GM23338 (cell line): ENCODE results near the gene MAN1B1. TPM values are rescaled to one million over a fixed set of nuclear protein-coding genes. Genes with fewer than 3 reads are reported as not detected.

ENCODE experiments used
- ATAC-seq: fragments of 200-7000 bp; cut with Tn5 transposase; 3 replicates; pipeline ENCODE4 v1.9.1; 2020
- DNase-seq: peaks from one replicate; pipeline ENCODE4 v3.0.0-alpha.2; 2015; ENCODE audit warnings: low spot score
- H2AFZ ChIP-seq: fragments of 200-600 bp; sonication (generic); 2 replicates; pipeline ENCODE4 v1.8.0; 2016; ENCODE audit warnings: antibody characterized with exemption, mild to moderate bottlenecking, moderate library complexity
- H3F3A ChIP-seq: fragments of 200-600 bp; sonication (generic); replicated peaks from 2 replicates; pipeline ENCODE4 v1.8.0; 2017; ENCODE audit warnings: antibody characterized with exemption, mixed run types, low read depth
- H3K27ac ChIP-seq: fragments of 200-600 bp; sonication (generic); 2 replicates; pipeline ENCODE4 v1.6.1; 2016; ENCODE audit warnings: low read depth
- H3K27me3 ChIP-seq: fragments of 200-600 bp; sonication (generic); 2 replicates; pipeline ENCODE4 v1.8.0; 2016; ENCODE audit warnings: mild to moderate bottlenecking, mixed run types, moderate library complexity; ENCODE audit not compliant: insufficient read depth
- H3K36me3 ChIP-seq: fragments of 200-600 bp; sonication (generic); 2 replicates; pipeline ENCODE4 v1.8.0; 2016; ENCODE audit warnings: mild to moderate bottlenecking; ENCODE audit not compliant: insufficient read depth
- H3K4me1 ChIP-seq: fragments of 200-600 bp; sonication (generic); 2 replicates; pipeline ENCODE4 v1.8.0; 2016; ENCODE audit warnings: mild to moderate bottlenecking, moderate library complexity; ENCODE audit not compliant: insufficient read depth
- H3K4me2 ChIP-seq: fragments of 200-600 bp; sonication (generic); 2 replicates; pipeline ENCODE4 v1.7.1; 2017; ENCODE audit warnings: mixed run types
- H3K4me3 ChIP-seq: fragments of 200-600 bp; sonication (generic); 2 replicates; pipeline ENCODE4 v1.6.1; 2016; ENCODE audit warnings: mixed run types
- H3K79me2 ChIP-seq: fragments of 200-600 bp; sonication (generic); replicated peaks from 2 replicates; pipeline ENCODE4 v1.8.0; 2017; ENCODE audit warnings: mild to moderate bottlenecking; ENCODE audit not compliant: insufficient read depth
- H3K9me2 ChIP-seq: fragments of 200-600 bp; sonication (generic); 2 replicates; pipeline ENCODE4 v1.8.0; 2017; ENCODE audit not compliant: insufficient read depth
- H4K20me1 ChIP-seq: fragments of 200-600 bp; sonication (generic); replicated peaks from 2 replicates; pipeline ENCODE4 v1.8.0; 2017; ENCODE audit warnings: mild to moderate bottlenecking; ENCODE audit not compliant: insufficient read depth
- H3K27ac Mint-ChIP-seq: 2 replicates; pipeline ENCODE4 v1.8.0; 2020; ENCODE audit warnings: inconsistent platforms, mild to moderate bottlenecking, moderate library complexity, mixed read lengths
- H3K27me3 Mint-ChIP-seq: 3 replicates; pipeline ENCODE4 v1.8.0; 2022; ENCODE audit warnings: low read depth, mild to moderate bottlenecking, moderate library complexity, mixed read lengths, inconsistent platforms; ENCODE audit not compliant: insufficient read depth, poor library complexity
- H3K36me3 Mint-ChIP-seq: 3 replicates; pipeline ENCODE4 v1.8.0; 2021; ENCODE audit warnings: low read depth, mild to moderate bottlenecking, inconsistent platforms, moderate library complexity, mixed read lengths
- H3K4me1 Mint-ChIP-seq: 3 replicates; pipeline ENCODE4 v1.8.0; 2020; ENCODE audit warnings: mild to moderate bottlenecking, inconsistent platforms, mixed read lengths
- H3K4me3 Mint-ChIP-seq: 3 replicates; pipeline ENCODE4 v1.8.0; 2021; ENCODE audit warnings: moderate library complexity, mild to moderate bottlenecking, inconsistent platforms, mixed read lengths
- H3K9me3 Mint-ChIP-seq: 3 replicates; pipeline ENCODE4 v1.8.0; 2020; ENCODE audit warnings: moderate library complexity, mild to moderate bottlenecking, inconsistent platforms, mixed read lengths
- CREB1 ChIP-seq: fragments of 250-450 bp; sonication (Bioruptor Pico); IDR thresholded peaks from 2 replicates; pipeline ENCODE4 v1.5.0; 2020; ENCODE audit warnings: low read depth, mild to moderate bottlenecking, moderate library complexity
- CTCF ChIP-seq, 2 experiments: fragments of 200-600 bp in 1 of 2; sonication (generic) in 1 of 2; conservative IDR thresholded peaks; 2 replicates each; pipeline versions ENCODE4 v1.5.1 to v1.6.1; 2016 to 2017; ENCODE audit warnings: antibody characterized with exemption in 2 of 2, low read depth in 2 of 2, mild to moderate bottlenecking in 2 of 2, moderate library complexity in 1 of 2
- ETS1 ChIP-seq: IDR thresholded peaks from 2 replicates; pipeline ENCODE4 v1.6.1; 2016; ENCODE audit warnings: antibody characterized with exemption
- EZH2 ChIP-seq: fragments of 200-600 bp; sonication (generic); IDR thresholded peaks from one replicate; pipeline ENCODE4 v1.8.0; 2017; ENCODE audit warnings: antibody characterized with exemption, mild to moderate bottlenecking, low read depth; ENCODE audit not compliant: unreplicated experiment
- EZH2phosphoT487 ChIP-seq: fragments of 200-600 bp; sonication (generic); IDR thresholded peaks from one replicate; pipeline ENCODE4 v1.8.1; 2018; ENCODE audit warnings: antibody characterized with exemption; ENCODE audit not compliant: unreplicated experiment
- NANOG ChIP-seq: IDR thresholded peaks from 2 replicates; pipeline ENCODE4 v1.6.1; 2016; ENCODE audit warnings: antibody characterized with exemption, borderline replicate concordance
- POLR2AphosphoS5 ChIP-seq: IDR thresholded peaks from 2 replicates; pipeline ENCODE4 v1.6.1; 2016; ENCODE audit warnings: antibody characterized with exemption, low read depth
- REST ChIP-seq: IDR thresholded peaks from one replicate; pipeline ENCODE4 v1.6.1; 2018; ENCODE audit warnings: antibody characterized with exemption; ENCODE audit not compliant: unreplicated experiment
- STAT1 ChIP-seq: IDR thresholded peaks from one replicate; pipeline ENCODE4 v1.6.1; 2016; ENCODE audit warnings: antibody characterized with exemption; ENCODE audit not compliant: unreplicated experiment
- ZNF462 ChIP-seq: fragments of 250-450 bp; sonication (Bioruptor Pico); IDR thresholded peaks from 2 replicates; pipeline ENCODE4 v1.5.0; 2020; ENCODE audit warnings: mild to moderate bottlenecking, moderate library complexity
- polyA plus RNA-seq: library from polyadenylated mRNA; unstranded; fragments of >200 nt; fragmentation: Nextera tagmentation; extraction: Ambion mirVana; gene quantifications from 2 replicates; pipeline ENCODE4 v1.2.1, GENCODE V29; 2016
- total RNA-seq: library from RNA; depleted of rRNA; stranded (reverse); fragments of >200 nt; shearing (Covaris generic); gene quantifications from 2 replicates; pipeline ENCODE4 v1.2.3, GENCODE V29; 2014

The MAN1B1 gene
- total and polyA plus RNA-seq, 2 experiments from 2014 or later = 15.7 to 39.9 TPM

GRCh38 chr9:137082925-137083290 is 3.9 kb upstream of the MAN1B1 start:
- no peak overlapping the region for H2AFZ ChIP-seq
- peaks cover 27% of the 10 kb centered on the region for H3K27me3 ChIP-seq
- H3K4me1 Mint-ChIP-seq = peaks cover 12% of the 10 kb centered on the region
- peaks cover 4% of the 10 kb centered on the region; the same call in 1 of the 3 replicates for H3K9me3 Mint-ChIP-seq
- H3F3A ChIP-seq = peaks cover 27% of the 10 kb centered on the region
- 0 out of 2 replicates have a peak, but pooled peaks cover 6% of the 10 kb centered on the region for H4K20me1 ChIP-seq
- no peak overlapping the region for H3K4me2 ChIP-seq
- H3K36me3 Mint-ChIP-seq = no peaks in the 10 kb centered on the region; the same call in 2 of the 3 replicates
- no peaks in the 10 kb centered on the region for H3K9me2 ChIP-seq
- no peaks in the 10 kb centered on the region for H3K79me2 ChIP-seq
- TF ChIP-seq EZH2phosphoT487 = no peak
- TF ChIP-seq NANOG = no peak
- TF ChIP-seq POLR2AphosphoS5 = no peak
- TF ChIP-seq REST = no peak
- TF ChIP-seq CTCF (conservative IDR thresholded peaks at IDR 0.05; ENCODE audit: low read depth in 2 of 2) = no peak
- no peak for TF ChIP-seq EZH2
- TF ChIP-seq ZNF462 (CRISPR knock-in tag) = no peak
- TF ChIP-seq CREB1 (CRISPR knock-in tag) = no peak
- TF ChIP-seq ETS1 = no peak
- no peak for TF ChIP-seq STAT1
- no peak overlapping the region for H3K4me3 Mint-ChIP-seq
- H3K4me3 ChIP-seq = no peak overlapping the region
- DNase-seq (no peak), ATAC-seq (no peak)
- H3K27ac ChIP-seq = no peak overlapping the region
- peaks cover 36% of the 10 kb centered on the region for H3K27me3 Mint-ChIP-seq
- H3K4me1 ChIP-seq = peaks cover 9% of the 10 kb centered on the region
- no peaks in the 10 kb centered on the region for H3K36me3 ChIP-seq
- H3K27ac Mint-ChIP-seq = no peak overlapping the region
